Hepatocyte (in vitro differentiated cells): Measurements from ENCODE around the gene WDR91.

Experiments used
- EZH2phosphoT487 ChIP-seq: fragments of 200-600 bp; sonication (generic); IDR thresholded peaks from one replicate; pipeline ENCODE4 v1.6.1; 2018; ENCODE audit warnings: antibody characterized with exemption, mild to moderate bottlenecking, low read depth, moderate library complexity; ENCODE audit not compliant: unreplicated experiment, severe bottlenecking
- TF ChIP-seq, protein P1 (sequence below): fragments of 200-600 bp; sonication (generic); IDR thresholded peaks from 2 replicates; pipeline ENCODE4 v1.5.1; 2016; ENCODE audit warnings: antibody characterized with exemption, mild to moderate bottlenecking; ENCODE audit not compliant: poor library complexity

DNA sequence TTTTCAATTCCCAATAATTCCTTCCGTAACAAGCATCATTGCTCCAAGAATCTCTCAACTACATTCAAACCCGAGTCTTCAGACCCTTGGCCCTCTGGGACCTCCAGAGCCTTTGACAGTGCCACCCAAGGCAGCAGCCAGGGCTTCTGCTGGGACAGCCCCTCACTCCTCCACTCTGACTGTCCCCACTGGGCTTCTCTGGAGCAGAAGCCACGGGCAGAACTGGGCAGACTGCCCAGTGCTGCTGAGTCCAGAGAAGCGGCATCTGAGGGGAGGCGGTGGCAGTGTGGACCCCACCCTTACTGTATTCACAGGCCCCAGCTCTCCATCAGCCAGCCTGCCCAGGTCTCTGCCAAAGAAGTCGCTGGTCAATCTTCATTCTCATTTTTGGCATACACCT, 49.7 kb downstream of the WDR91 start:
- TF ChIP-seq, protein P1, sequence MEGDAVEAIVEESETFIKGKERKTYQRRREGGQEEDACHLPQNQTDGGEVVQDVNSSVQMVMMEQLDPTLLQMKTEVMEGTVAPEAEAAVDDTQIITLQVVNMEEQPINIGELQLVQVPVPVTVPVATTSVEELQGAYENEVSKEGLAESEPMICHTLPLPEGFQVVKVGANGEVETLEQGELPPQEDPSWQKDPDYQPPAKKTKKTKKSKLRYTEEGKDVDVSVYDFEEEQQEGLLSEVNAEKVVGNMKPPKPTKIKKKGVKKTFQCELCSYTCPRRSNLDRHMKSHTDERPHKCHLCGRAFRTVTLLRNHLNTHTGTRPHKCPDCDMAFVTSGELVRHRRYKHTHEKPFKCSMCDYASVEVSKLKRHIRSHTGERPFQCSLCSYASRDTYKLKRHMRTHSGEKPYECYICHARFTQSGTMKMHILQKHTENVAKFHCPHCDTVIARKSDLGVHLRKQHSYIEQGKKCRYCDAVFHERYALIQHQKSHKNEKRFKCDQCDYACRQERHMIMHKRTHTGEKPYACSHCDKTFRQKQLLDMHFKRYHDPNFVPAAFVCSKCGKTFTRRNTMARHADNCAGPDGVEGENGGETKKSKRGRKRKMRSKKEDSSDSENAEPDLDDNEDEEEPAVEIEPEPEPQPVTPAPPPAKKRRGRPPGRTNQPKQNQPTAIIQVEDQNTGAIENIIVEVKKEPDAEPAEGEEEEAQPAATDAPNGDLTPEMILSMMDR: no peak
- no peak for TF ChIP-seq EZH2phosphoT487
